Measurements from ENCODE around the gene FRAT1.
"Not testable (repeated sequence)": the region's sequence is repeated elsewhere in the genome, so short reads cannot be mapped to it uniquely, and the experiment has no call there.

DNA sequence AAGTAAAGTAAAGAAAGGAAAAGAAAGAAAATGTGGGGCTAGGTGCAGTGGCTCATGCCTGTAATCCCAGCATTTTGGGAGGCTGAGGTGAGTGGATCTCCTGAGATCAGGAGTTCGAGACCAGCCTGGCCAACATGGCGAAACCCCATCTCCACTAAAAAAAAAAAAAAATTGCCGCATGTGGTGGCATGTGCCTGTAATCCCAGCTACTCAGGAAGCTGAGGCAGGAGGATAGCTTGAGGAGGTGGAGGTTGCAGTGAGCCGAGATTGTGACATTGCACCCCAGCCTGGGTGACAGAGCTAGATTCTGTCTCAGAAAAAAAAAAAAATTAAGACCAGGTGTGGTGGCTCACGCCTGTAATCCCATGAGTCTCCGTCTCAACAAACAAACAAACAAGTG is 24.6 kb downstream of the FRAT1 start:
- not testable (repeated sequence) for TF ChIP-seq EZH2 (IDR thresholded peaks at IDR 0.05; ENCODE audit: borderline replicate concordance, low read length)
- TF ChIP-seq, protein P1, sequence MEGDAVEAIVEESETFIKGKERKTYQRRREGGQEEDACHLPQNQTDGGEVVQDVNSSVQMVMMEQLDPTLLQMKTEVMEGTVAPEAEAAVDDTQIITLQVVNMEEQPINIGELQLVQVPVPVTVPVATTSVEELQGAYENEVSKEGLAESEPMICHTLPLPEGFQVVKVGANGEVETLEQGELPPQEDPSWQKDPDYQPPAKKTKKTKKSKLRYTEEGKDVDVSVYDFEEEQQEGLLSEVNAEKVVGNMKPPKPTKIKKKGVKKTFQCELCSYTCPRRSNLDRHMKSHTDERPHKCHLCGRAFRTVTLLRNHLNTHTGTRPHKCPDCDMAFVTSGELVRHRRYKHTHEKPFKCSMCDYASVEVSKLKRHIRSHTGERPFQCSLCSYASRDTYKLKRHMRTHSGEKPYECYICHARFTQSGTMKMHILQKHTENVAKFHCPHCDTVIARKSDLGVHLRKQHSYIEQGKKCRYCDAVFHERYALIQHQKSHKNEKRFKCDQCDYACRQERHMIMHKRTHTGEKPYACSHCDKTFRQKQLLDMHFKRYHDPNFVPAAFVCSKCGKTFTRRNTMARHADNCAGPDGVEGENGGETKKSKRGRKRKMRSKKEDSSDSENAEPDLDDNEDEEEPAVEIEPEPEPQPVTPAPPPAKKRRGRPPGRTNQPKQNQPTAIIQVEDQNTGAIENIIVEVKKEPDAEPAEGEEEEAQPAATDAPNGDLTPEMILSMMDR (IDR thresholded peaks at IDR 0.05; ENCODE audit: low read length), result not testable (repeated sequence)
